H1 (cell line): ENCODE results near the gene TMEM236. TPM values are rescaled to one million over a fixed set of nuclear protein-coding genes. Genes with fewer than 3 reads are reported as not detected.
A peak's percentile ranks its signal among the peaks of the same experiment; 100 is the strongest.

Experiments used
- CTCF ChIA-PET: fragments of 300-600 bp; sonication (Branson Sonifier 250); formaldehyde crosslinking; loops from one replicate; lab custom pipeline; 2021; ENCODE audit not compliant: partially characterized antibody; lab: Charles Lee
- POLR2A ChIA-PET: fragments of 300-600 bp; sonication (Branson Sonifier 250); formaldehyde crosslinking; loops from one replicate; lab custom pipeline; 2021; ENCODE audit warnings: inconsistent platforms; ENCODE audit not compliant: partially characterized antibody; lab: Charles Lee
- DNase-seq, 2 experiments: peaks; one replicate each; pipeline versions ENCODE4 v3.0.0 to v3.0.0-alpha.2; 2010 to 2022; ENCODE audit warnings: low spot score in 2 of 2, low read depth in 1 of 2, mixed read lengths in 1 of 2
- FAIRE-seq: peaks from 2 replicates; lab custom pipeline; 2011; peaks lifted over from hg19 to GRCh38; lab: Jason Lieb, UNC
- H2AFZ ChIP-seq: 2 replicates; pipeline ENCODE4 v1.8.1; 2012; ENCODE audit warnings: low read length, inconsistent platforms
- H2AK5ac ChIP-seq: 2 replicates; pipeline ENCODE4 v1.6.1; 2013; ENCODE audit warnings: low read depth, low read length
- H2BK120ac ChIP-seq: replicated peaks from 2 replicates; pipeline ENCODE3; 2013; ENCODE audit warnings: low read depth, low read length, inconsistent platforms
- H2BK12ac ChIP-seq: 2 replicates; pipeline ENCODE4 v1.6.1; 2013; ENCODE audit warnings: low read depth, low read length
- H2BK15ac ChIP-seq: 2 replicates; pipeline ENCODE4 v1.6.1; 2013; ENCODE audit warnings: low read length
- H2BK20ac ChIP-seq: 2 replicates; pipeline ENCODE4 v1.6.1; 2013; ENCODE audit warnings: low read length
- H2BK5ac ChIP-seq: 2 replicates; pipeline ENCODE4 v1.6.1; 2013; ENCODE audit warnings: low read depth, low read length
- H3K14ac ChIP-seq: 2 replicates; pipeline ENCODE4 v1.6.1; 2013; ENCODE audit warnings: inconsistent platforms; ENCODE audit not compliant: insufficient read length
- H3K18ac ChIP-seq: 2 replicates; pipeline ENCODE4 v1.6.1; 2013; ENCODE audit warnings: low read length; ENCODE audit errors: extremely low read depth
- H3K23ac ChIP-seq: 2 replicates; pipeline ENCODE4 v1.6.1; 2013; ENCODE audit warnings: inconsistent platforms; ENCODE audit not compliant: insufficient read length
- H3K23me2 ChIP-seq: 2 replicates; pipeline ENCODE4 v1.6.1; 2013; ENCODE audit warnings: low read depth, low read length
- H3K27ac ChIP-seq: 2 replicates; pipeline ENCODE4 v1.6.1; 2011; ENCODE audit warnings: low read depth, low read length, inconsistent platforms
- H3K27me3 ChIP-seq, 4 experiments: replicated peaks in 1 of 4; 1 replicate in 1 of 4; 2 replicates in 3 of 4; pipeline versions ENCODE4 v1.6.1 to v1.8.1; 2011 to 2013; ENCODE audit warnings: low read length in 3 of 4, mild to moderate bottlenecking in 3 of 4, inconsistent platforms in 2 of 4, mixed read lengths in 2 of 4, moderate library complexity in 1 of 4; ENCODE audit not compliant: control insufficient read depth in 3 of 4, insufficient read depth in 3 of 4; ENCODE audit errors: extremely low read depth in 1 of 4
- H3K36me3 ChIP-seq, 4 experiments: 2 replicates each; pipeline versions ENCODE4 v1.6.1 to v1.8.1; 2011 to 2013; ENCODE audit warnings: mild to moderate bottlenecking in 4 of 4, low read length in 3 of 4, moderate library complexity in 2 of 4, control low read depth in 1 of 4, inconsistent platforms in 1 of 4; ENCODE audit not compliant: insufficient read depth in 4 of 4, control insufficient read depth in 2 of 4
- H3K4ac ChIP-seq: replicated peaks from 2 replicates; pipeline ENCODE3; 2013; ENCODE audit warnings: low read length, low read depth, mixed read lengths, inconsistent platforms; ENCODE audit not compliant: insufficient read length
- H3K4me1 ChIP-seq, 4 experiments: replicated peaks in 1 of 4; 1 replicate in 1 of 4; 2 replicates in 3 of 4; pipeline versions ENCODE4 v1.6.1 to v1.8.1; 2011 to 2013; ENCODE audit warnings: low read length in 3 of 4, inconsistent platforms in 2 of 4, mixed read lengths in 1 of 4; ENCODE audit not compliant: insufficient read depth in 4 of 4, control insufficient read depth in 3 of 4
- H3K4me2 ChIP-seq, 2 experiments: 2 replicates each; pipeline versions ENCODE4 v1.6.1 to v1.8.1; 2011 to 2013; ENCODE audit warnings: low read depth in 2 of 2, low read length in 2 of 2, control low read depth in 1 of 2, inconsistent platforms in 1 of 2, mild to moderate bottlenecking in 1 of 2; ENCODE audit not compliant: insufficient read depth in 1 of 2
- H3K4me3 ChIP-seq, 4 experiments: fragments of 200-600, 300-600 bp in 1 of 4; sonication (generic), shearing (Covaris generic), sonication (Bioruptor Twin) in 1 of 4; 2 replicates each; pipeline versions ENCODE4 v1.5.1 to v1.8.1; 2011 to 2016; ENCODE audit warnings: low read length in 4 of 4, low read depth in 3 of 4, control low read depth in 2 of 4, inconsistent platforms in 2 of 4, mild to moderate bottlenecking in 2 of 4, mixed read lengths in 1 of 4, moderate library complexity in 1 of 4; ENCODE audit not compliant: insufficient read depth in 2 of 4; ENCODE audit errors: extremely low read depth in 1 of 4
- H3K56ac ChIP-seq: replicated peaks from 2 replicates; pipeline ENCODE3; 2013; ENCODE audit warnings: low read depth, mild to moderate bottlenecking, mixed read lengths, low read length, inconsistent platforms; ENCODE audit not compliant: insufficient read length
- H3K79me1 ChIP-seq: 2 replicates; pipeline ENCODE4 v1.6.1; 2013; ENCODE audit warnings: low read depth, low read length, control low read depth
- H3K79me2 ChIP-seq, 2 experiments: 2 replicates each; pipeline versions ENCODE4 v1.6.1 to v1.8.1; 2012 to 2013; ENCODE audit warnings: low read length in 2 of 2, mild to moderate bottlenecking in 2 of 2, inconsistent platforms in 1 of 2; ENCODE audit not compliant: insufficient read depth in 2 of 2, control insufficient read depth in 1 of 2
- H3K9ac ChIP-seq, 4 experiments: replicated peaks in 1 of 4; 1 replicate in 1 of 4; 2 replicates in 3 of 4; pipeline versions ENCODE4 v1.6.1 to v1.8.1; 2011 to 2013; ENCODE audit warnings: low read depth in 3 of 4, low read length in 3 of 4, control low read depth in 2 of 4, mild to moderate bottlenecking in 2 of 4, moderate library complexity in 2 of 4, inconsistent platforms in 1 of 4; ENCODE audit errors: extremely low read depth in 1 of 4
- H3K9me3 ChIP-seq, 2 experiments: 2 replicates each; pipeline versions ENCODE4 v1.6.1 to v1.8.1; 2012 to 2013; ENCODE audit warnings: mild to moderate bottlenecking in 2 of 2, moderate library complexity in 2 of 2, control low read depth in 1 of 2, inconsistent platforms in 1 of 2, low read depth in 1 of 2, low read length in 1 of 2, mixed read lengths in 1 of 2; ENCODE audit not compliant: insufficient read depth in 2 of 2
- H4K20me1 ChIP-seq, 2 experiments: replicated peaks in 1 of 2; 2 replicates each; pipeline versions ENCODE3 to v1.8.1; 2011 to 2013; ENCODE audit warnings: inconsistent platforms in 2 of 2, low read length in 2 of 2, mild to moderate bottlenecking in 1 of 2; ENCODE audit not compliant: insufficient read depth in 2 of 2, control insufficient read depth in 1 of 2
- H4K5ac ChIP-seq: 2 replicates; pipeline ENCODE4 v1.6.1; 2013; ENCODE audit warnings: low read length, low read depth, mixed read lengths, inconsistent platforms; ENCODE audit not compliant: insufficient read length
- H4K8ac ChIP-seq: 2 replicates; pipeline ENCODE4 v1.8.0; 2013; ENCODE audit warnings: mild to moderate bottlenecking, moderate library complexity, low read length, inconsistent platforms; ENCODE audit not compliant: insufficient read depth; ENCODE audit errors: extremely low read depth
- H4K91ac ChIP-seq: replicated peaks from 2 replicates; pipeline ENCODE3; 2013; ENCODE audit warnings: low read length, mixed read lengths, inconsistent platforms; ENCODE audit not compliant: insufficient read length
- BACH1 ChIP-seq: IDR thresholded peaks from 2 replicates; pipeline ENCODE4 v1.6.1; 2012; ENCODE audit warnings: low read length, improper control_type of control experiment
- CHD1 ChIP-seq: IDR thresholded peaks from 2 replicates; pipeline ENCODE4 v1.6.1; 2012; ENCODE audit warnings: low read depth, low read length, improper control_type of control experiment
- JUN ChIP-seq: IDR thresholded peaks from 2 replicates; pipeline ENCODE4 v1.6.1; 2011; ENCODE audit warnings: low read depth, mild to moderate bottlenecking, improper control_type of control experiment, low read length
- KDM4A ChIP-seq: IDR thresholded peaks from one replicate; pipeline ENCODE4 v1.7.1; 2012; ENCODE audit warnings: low read depth, mild to moderate bottlenecking, moderate library complexity, low read length, inconsistent platforms; ENCODE audit not compliant: severe bottlenecking
- NRF1 ChIP-seq: IDR thresholded peaks from 2 replicates; pipeline ENCODE4 v1.6.1; 2011; ENCODE audit warnings: mild to moderate bottlenecking, low read depth, low read length, improper control_type of control experiment
- SIRT6 ChIP-seq: IDR thresholded peaks from one replicate; pipeline ENCODE4 v1.7.1; 2012; ENCODE audit warnings: low read length, inconsistent platforms
- TAF7 ChIP-seq: optimal IDR thresholded peaks from 2 replicates; pipeline ENCODE3; 2011; ENCODE audit warnings: low read depth, mild to moderate bottlenecking, inconsistent platforms, low read length, moderate library complexity, borderline replicate concordance
- YY1 ChIP-seq: IDR thresholded peaks from 2 replicates; pipeline ENCODE4 v1.6.1; 2011; ENCODE audit warnings: low read depth, mild to moderate bottlenecking, low read length
- WGBS, 2 experiments: shearing (Covaris generic) in 1 of 2; methylation state at CpG; one replicate each; pipeline versions ENCODE4 v1.1.6 to v1.1.7; 2013 to 2015; ENCODE audit warnings: low lambda C conversion rate in 2 of 2, mixed read lengths in 2 of 2, inconsistent platforms in 1 of 2, low coverage in 1 of 2, missing lambda C conversion rate in 1 of 2; ENCODE audit not compliant: insufficient replicate concordance in 2 of 2, insufficient coverage in 1 of 2, insufficient read length in 1 of 2; ENCODE audit errors: extremely low coverage in 1 of 2, missing lambda C conversion rate in 1 of 2; 5-methylcytosine and 5-hydroxymethylcytosine counted together
- polyA plus RNA-seq, 7 experiments: library from polyadenylated mRNA; depleted of rRNA in 3 of 7; stranded (reverse) in 5 of 7; unstranded in 2 of 7; fragments of >200 nt in 5 of 7; fragments of 200-250 nt in 2 of 7; gene quantifications; 1 replicate in 5 of 7; 2 replicates in 1 of 7; 4 replicates in 1 of 7; pipeline versions ENCODE4 v1.2.1 to v1.2.3, GENCODE V29; 2011 to 2013; ENCODE audit warnings: missing spikeins in 2 of 7, mixed read lengths in 2 of 7
- total RNA-seq: library from RNA; stranded (reverse); fragmentation: NEBNext Ultra II Directional; extraction: Animal tissue kit (Norgen Biotek cat#: 25700); gene quantifications from 2 replicates; pipeline ENCODE4 v1.2.1, GENCODE V29; 2021
- TF ChIP-seq, protein P1 (sequence below), 3 experiments: IDR thresholded peaks; 1 replicate in 2 of 3; 2 replicates in 1 of 3; pipeline versions ENCODE4 v1.5.1 to v1.6.1; 2011; ENCODE audit warnings: low read length in 3 of 3, mild to moderate bottlenecking in 3 of 3, inconsistent platforms in 2 of 3, low read depth in 1 of 3, moderate library complexity in 1 of 3; ENCODE audit not compliant: insufficient read depth in 1 of 3; ENCODE audit errors: control extremely low read depth in 1 of 3
- TF ChIP-seq, protein P2 (sequence below): IDR thresholded peaks from 2 replicates; pipeline ENCODE4 v1.6.1; 2011; ENCODE audit warnings: low read depth, mild to moderate bottlenecking, low read length; ENCODE audit not compliant: insufficient read depth

Gene TMEM236
- total and polyA plus RNA-seq, 2 of the 8 experiments (the other 6 are each of a cell fraction or from before 2014, with no cell fraction given): 0.02 to 0.07 TPM

DNA sequence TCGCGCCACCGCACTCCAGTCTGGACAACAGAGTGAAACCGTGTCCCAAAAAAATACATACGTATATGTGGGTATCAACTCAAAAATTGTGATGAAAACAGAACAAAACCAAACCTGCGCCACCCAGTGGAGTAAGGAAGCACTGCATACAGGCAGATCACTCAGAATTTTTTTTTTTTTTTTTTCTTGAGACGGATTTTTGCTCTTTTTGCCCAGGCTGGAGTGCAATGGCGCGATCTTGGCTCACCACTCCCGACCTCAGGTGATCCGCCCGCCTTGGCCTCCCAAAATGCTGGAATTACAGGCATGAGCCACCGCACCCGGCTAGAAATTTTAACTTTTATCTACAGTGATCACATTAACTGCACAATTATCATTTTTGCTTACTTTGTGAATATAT lies 9.1 kb upstream of the TMEM236 start:
- H3K27ac ChIP-seq: no peak overlapping the region
- no peak for FAIRE-seq
- TF ChIP-seq TAF7 (no peak), NRF1 (no peak), YY1 (0 out of 2 replicates have a peak, but pooled peaks have one; percentile 57), KDM4A (no peak), CHD1 (no peak), BACH1 (no peak), JUN (no peak), SIRT6 (no peak)
- TF ChIP-seq, protein P1, sequence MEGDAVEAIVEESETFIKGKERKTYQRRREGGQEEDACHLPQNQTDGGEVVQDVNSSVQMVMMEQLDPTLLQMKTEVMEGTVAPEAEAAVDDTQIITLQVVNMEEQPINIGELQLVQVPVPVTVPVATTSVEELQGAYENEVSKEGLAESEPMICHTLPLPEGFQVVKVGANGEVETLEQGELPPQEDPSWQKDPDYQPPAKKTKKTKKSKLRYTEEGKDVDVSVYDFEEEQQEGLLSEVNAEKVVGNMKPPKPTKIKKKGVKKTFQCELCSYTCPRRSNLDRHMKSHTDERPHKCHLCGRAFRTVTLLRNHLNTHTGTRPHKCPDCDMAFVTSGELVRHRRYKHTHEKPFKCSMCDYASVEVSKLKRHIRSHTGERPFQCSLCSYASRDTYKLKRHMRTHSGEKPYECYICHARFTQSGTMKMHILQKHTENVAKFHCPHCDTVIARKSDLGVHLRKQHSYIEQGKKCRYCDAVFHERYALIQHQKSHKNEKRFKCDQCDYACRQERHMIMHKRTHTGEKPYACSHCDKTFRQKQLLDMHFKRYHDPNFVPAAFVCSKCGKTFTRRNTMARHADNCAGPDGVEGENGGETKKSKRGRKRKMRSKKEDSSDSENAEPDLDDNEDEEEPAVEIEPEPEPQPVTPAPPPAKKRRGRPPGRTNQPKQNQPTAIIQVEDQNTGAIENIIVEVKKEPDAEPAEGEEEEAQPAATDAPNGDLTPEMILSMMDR (IDR thresholded peaks at IDR 0.05; ENCODE audit: control extremely low read depth in 1 of 3, insufficient read depth in 1 of 3, low read depth in 1 of 3, low read length in 3 of 3): peak in 2 of 3 experiments; percentile 57 to 65; a peak in 3 of 4 replicates
- TF ChIP-seq, protein P2, sequence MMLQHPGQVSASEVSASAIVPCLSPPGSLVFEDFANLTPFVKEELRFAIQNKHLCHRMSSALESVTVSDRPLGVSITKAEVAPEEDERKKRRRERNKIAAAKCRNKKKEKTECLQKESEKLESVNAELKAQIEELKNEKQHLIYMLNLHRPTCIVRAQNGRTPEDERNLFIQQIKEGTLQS: no peak

More for the DNA sequence above, 9.1 kb upstream of the TMEM236 start:
- H3K27me3 ChIP-seq: no peaks in the 10 kb centered on the region; a peak in 1 of 7 replicates
- H2AK5ac ChIP-seq: no peak overlapping the region
- H3K56ac ChIP-seq: no peak overlapping the region
- peak overlapping the region in 1 of 2 experiments; percentile 34; a peak in 1 of 4 replicates for H3K4me2 ChIP-seq
- WGBS, 2 experiments: 38% methylated on average over 13 of the region's 14 CpGs; no CpG with 5 or more reads in 1 of the 2 experiments
- no peaks in the 10 kb centered on the region for H3K9me3 ChIP-seq
- H3K18ac ChIP-seq: no peak overlapping the region
- no peak overlapping the region for H3K9ac ChIP-seq
- no peak overlapping the region; the same call in 1 of the 2 replicates for H4K8ac ChIP-seq
- H2BK120ac ChIP-seq: no peak overlapping the region
- H4K20me1 ChIP-seq: no peaks in the 10 kb centered on the region
- no peak overlapping the region for H4K91ac ChIP-seq
- H2AFZ ChIP-seq: no peak overlapping the region
- H3K36me3 ChIP-seq: no peaks in the 10 kb centered on the region
- ChIA-PET POLR2A (interaction anchor here (1.2 kb wide), 1 partner anchor 18 kb away, joined by 3 read pairs; no protein-coding TSS in a partner anchor), CTCF (interaction anchor here (0.6 to 2.3 kb wide), 19 partner anchors 11 to 492 kb away, joined by 3 to 9 read pairs (median 3); no protein-coding TSS in a partner anchor)
- no peaks in the 10 kb centered on the region for H3K79me2 ChIP-seq
- no peak overlapping the region for H3K4me3 ChIP-seq
- no peak overlapping the region for H2BK5ac ChIP-seq
- no peak overlapping the region for H2BK20ac ChIP-seq
- DNase-seq: peak in 1 of 2 experiments; percentile 84
- no peaks in the 10 kb centered on the region for H3K23me2 ChIP-seq
- no peak overlapping the region for H3K23ac ChIP-seq
- H2BK12ac ChIP-seq: no peak overlapping the region
- H2BK15ac ChIP-seq: no peak overlapping the region
- no peak overlapping the region for H4K5ac ChIP-seq
- H3K4me1 ChIP-seq: no peaks in the 10 kb centered on the region
- H3K14ac ChIP-seq: no peak overlapping the region
- no peaks in the 10 kb centered on the region for H3K79me1 ChIP-seq
- no peak overlapping the region for H3K4ac ChIP-seq
